Loucy (cell line): ENCODE measurements around the gene FAM83D.

Experiments used
- EZH2phosphoT487 ChIP-seq: fragments of 200-600 bp; IDR thresholded peaks from 2 replicates; pipeline ENCODE4 v1.6.1; 2018; ENCODE audit warnings: antibody characterized with exemption, mild to moderate bottlenecking, moderate library complexity, borderline replicate concordance
- TF ChIP-seq, protein P1 (sequence below): fragments of 200-600 bp; sonication (generic); conservative IDR thresholded peaks from 2 replicates; pipeline ENCODE4 v1.5.1; 2014; ENCODE audit warnings: mild to moderate bottlenecking, antibody characterized with exemption, low read length

DNA sequence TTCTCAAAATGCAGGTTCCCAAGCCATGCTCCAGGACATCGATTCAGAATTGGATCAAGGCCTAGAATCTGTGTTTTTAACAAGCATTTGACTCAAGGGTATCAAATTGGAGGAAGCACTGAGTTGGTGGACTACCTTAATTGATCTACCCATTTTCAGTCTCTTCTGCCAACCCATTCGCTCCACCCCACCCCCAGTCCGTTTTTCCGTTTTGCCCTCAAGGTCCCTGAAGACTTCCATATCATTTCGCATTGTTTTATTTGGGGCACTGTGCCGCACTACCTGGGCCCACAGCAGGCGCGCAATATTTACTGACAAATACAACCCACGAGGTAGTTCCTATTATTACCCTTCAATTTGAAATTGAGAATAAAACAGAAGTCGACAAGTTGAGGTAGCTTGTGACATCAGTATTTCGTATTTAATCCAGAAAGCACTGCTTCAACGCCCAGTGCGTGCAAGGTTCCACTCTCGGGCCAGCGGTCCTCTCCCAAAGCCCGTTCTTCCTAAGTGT, 35.4 kb downstream of the FAM83D start:
- TF ChIP-seq, protein P1, sequence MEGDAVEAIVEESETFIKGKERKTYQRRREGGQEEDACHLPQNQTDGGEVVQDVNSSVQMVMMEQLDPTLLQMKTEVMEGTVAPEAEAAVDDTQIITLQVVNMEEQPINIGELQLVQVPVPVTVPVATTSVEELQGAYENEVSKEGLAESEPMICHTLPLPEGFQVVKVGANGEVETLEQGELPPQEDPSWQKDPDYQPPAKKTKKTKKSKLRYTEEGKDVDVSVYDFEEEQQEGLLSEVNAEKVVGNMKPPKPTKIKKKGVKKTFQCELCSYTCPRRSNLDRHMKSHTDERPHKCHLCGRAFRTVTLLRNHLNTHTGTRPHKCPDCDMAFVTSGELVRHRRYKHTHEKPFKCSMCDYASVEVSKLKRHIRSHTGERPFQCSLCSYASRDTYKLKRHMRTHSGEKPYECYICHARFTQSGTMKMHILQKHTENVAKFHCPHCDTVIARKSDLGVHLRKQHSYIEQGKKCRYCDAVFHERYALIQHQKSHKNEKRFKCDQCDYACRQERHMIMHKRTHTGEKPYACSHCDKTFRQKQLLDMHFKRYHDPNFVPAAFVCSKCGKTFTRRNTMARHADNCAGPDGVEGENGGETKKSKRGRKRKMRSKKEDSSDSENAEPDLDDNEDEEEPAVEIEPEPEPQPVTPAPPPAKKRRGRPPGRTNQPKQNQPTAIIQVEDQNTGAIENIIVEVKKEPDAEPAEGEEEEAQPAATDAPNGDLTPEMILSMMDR = no peak
- TF ChIP-seq EZH2phosphoT487 = no peak
